GM12891 (cell line): ENCODE measurements around the gene CYB5R3.

Source experiments
- DNase-seq: peaks from one replicate; pipeline ENCODE4 v3.0.0; 2011; ENCODE audit warnings: low spot score; ENCODE audit not compliant: insufficient read length
- FAIRE-seq: peaks from 2 replicates; lab custom pipeline; 2011; peaks lifted over from hg19 to GRCh38; lab: Jason Lieb, UNC
- PAX5 ChIP-seq: IDR thresholded peaks from 2 replicates; pipeline ENCODE4 v1.6.1; 2011; ENCODE audit warnings: low read length, moderate library complexity, mild to moderate bottlenecking; ENCODE audit not compliant: insufficient read depth, severe bottlenecking
- POLR2A ChIP-seq: IDR thresholded peaks from 2 replicates; pipeline ENCODE4 v1.6.1; 2011; ENCODE audit warnings: low read depth, low read length, control low read depth
- POLR2AphosphoS5 ChIP-seq: IDR thresholded peaks from 2 replicates; pipeline ENCODE4 v1.6.1; 2011; ENCODE audit warnings: low read depth, low read length, control low read depth
- POU2F2 ChIP-seq: IDR thresholded peaks from 2 replicates; pipeline ENCODE4 v1.6.1; 2011; ENCODE audit warnings: low read depth, mild to moderate bottlenecking, control low read depth, low read length, moderate library complexity
- SPI1 ChIP-seq: IDR thresholded peaks from 2 replicates; pipeline ENCODE4 v1.6.1; 2011; ENCODE audit warnings: low read depth, low read length, control low read depth
- TAF1 ChIP-seq: IDR thresholded peaks from 2 replicates; pipeline ENCODE4 v1.6.1; 2011; ENCODE audit warnings: low read depth, low read length, control low read depth

The CYB5R3 gene

GRCh38 chr22:42626431-42626830 lies 22.8 kb downstream of the CYB5R3 start:
- no peak for DNase-seq
- FAIRE-seq: no peak
- TF ChIP-seq POLR2A: no peak
- TF ChIP-seq SPI1: no peak
- no peak for TF ChIP-seq POLR2AphosphoS5
- no peak for TF ChIP-seq TAF1
- TF ChIP-seq PAX5: no peak
- no peak for TF ChIP-seq POU2F2

- TF ChIP-seq POLR2A: no peak
- TF ChIP-seq SPI1: no peak
- TF ChIP-seq PAX5: no peak
- no peak for TF ChIP-seq POU2F2
- TF ChIP-seq TAF1: no peak
- no peak for TF ChIP-seq POLR2AphosphoS5
- DNase-seq: no peak
- no peak for FAIRE-seq
Measured at GRCh38 chr22:42625416-42625815, 23.8 kb downstream of the CYB5R3 start.

GRCh38 chr22:42624551-42625106 lies 24.6 kb downstream of the CYB5R3 start:
- no peak for TF ChIP-seq TAF1
- no peak for TF ChIP-seq SPI1
- TF ChIP-seq PAX5: no peak
- no peak for TF ChIP-seq POU2F2
- TF ChIP-seq POLR2A: no peak
- TF ChIP-seq POLR2AphosphoS5: no peak
- FAIRE-seq: no peak
- no peak for DNase-seq

DNA sequence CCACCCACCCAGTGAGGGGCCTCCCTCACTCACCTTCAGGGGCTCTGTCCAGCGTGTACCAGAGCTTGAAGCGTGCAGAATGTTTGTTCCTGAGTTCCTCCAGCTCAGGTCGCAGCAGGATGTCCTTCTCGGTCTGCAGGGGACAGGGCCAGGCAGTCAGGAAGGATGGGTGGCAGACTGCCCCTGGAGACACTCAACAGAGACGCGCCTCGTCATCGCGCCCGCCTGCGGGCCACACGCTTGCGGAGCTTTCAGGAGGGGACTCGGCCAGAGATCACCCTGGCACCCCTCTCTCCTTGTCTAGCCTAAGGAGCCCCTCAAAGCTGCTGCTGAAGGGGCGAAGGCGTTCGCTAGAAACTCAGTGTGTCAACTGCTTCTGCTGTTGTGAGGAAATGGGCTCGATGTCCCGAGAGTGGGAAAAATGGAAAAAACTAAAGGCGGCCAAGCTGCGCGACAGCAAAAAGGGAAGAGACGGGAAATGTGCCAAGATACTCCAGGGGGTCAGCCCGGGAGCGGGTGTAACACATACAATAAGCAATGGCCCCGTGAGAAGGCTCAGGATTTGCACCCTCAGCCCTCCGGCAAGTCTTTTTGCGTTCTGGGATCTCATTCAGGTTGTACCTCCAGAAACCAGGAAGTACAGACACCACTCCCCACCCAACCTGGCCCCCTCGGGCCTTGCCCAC lies 25.3 kb downstream of the CYB5R3 start:
- DNase-seq (no peak), FAIRE-seq (no peak)
- TF ChIP-seq SPI1: no peak

- FAIRE-seq (no peak), DNase-seq (no peak)
- TF ChIP-seq TAF1 (no peak), POU2F2 (no peak), POLR2AphosphoS5 (no peak), SPI1 (no peak), POLR2A (no peak), PAX5 (no peak)
Measured at GRCh38 chr22:42623301-42623751, 25.9 kb downstream of the CYB5R3 start.

- no peak for DNase-seq
- TF ChIP-seq SPI1 (no peak), POLR2AphosphoS5 (no peak), PAX5 (no peak), TAF1 (no peak), POU2F2 (no peak), POLR2A (no peak)
- no peak for FAIRE-seq
Measured at GRCh38 chr22:42622061-42622710, 27.0 kb downstream of the CYB5R3 start.

- FAIRE-seq (peak; percentile 89), DNase-seq (peak; percentile 88)
- TF ChIP-seq SPI1 (peak; percentile 20; the same call in 1 of the 2 replicates), PAX5 (no peak)
Measured at GRCh38 chr22:42621505-42622002, 27.6 kb downstream of the CYB5R3 start.

GRCh38 chr22:42620084-42620483 lies 29.1 kb downstream of the CYB5R3 start:
- FAIRE-seq: no peak
- TF ChIP-seq TAF1 (no peak), POU2F2 (no peak), POLR2AphosphoS5 (no peak), SPI1 (no peak), POLR2A (no peak), PAX5 (no peak)
- no peak for DNase-seq

DNA sequence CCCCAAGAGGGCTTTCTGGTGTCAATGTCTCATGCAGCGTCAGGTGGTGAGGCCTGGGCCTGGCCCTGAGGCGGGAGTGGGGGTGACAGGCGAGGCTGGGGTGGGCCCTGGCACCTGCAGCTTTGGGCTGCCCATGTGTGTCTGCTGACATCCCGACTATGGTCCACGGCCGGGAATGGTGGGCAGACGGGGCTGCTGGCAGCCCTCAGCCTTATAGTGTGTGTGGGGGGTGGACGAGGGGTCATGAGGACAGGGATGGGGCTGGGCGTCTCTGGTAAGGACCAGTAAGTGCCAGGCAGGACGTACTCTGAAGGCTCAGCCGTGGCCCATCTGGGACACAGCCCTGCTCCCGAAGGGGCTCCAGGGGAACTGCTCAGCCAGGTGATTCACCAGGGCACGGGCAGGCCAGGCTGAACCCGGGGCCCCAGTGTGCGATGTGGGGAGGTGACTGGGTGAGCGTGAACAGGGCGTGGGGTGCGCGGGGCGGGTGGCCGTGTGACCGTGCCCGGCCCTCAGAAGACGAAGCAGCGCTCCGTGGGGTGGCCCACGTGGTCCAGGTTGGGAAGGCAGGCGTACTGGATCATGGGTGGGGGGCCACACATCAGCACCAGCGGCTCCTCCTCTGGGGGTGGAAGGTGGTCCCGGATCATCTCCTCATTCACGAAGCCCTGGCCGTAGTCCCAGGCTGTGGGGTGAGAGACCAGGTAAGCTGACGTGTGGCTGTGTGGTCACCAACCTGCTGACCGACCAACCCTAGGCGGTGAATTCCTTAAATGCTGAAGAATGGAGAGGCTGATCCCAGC lies 29.7 kb downstream of the CYB5R3 start:
- TF ChIP-seq PAX5 (no peak), SPI1 (no peak)
- DNase-seq (no peak), FAIRE-seq (no peak)
